GM13976 (cell line): ENCODE measurements around the gene RCAN2.

Source experiments
- DNase-seq: peaks from one replicate; pipeline ENCODE4 v3.0.0; 2012; ENCODE audit warnings: low spot score
- in situ Hi-C: fragments of 300-500 bp; cut with MboI; formaldehyde crosslinking; loops from one replicate; pipeline ENCODE4 v1.12.0; 2022; ENCODE audit warnings: low sequenced_read_pairs, mixed read lengths, inconsistent platforms; ENCODE audit not compliant: unreplicated experiment
- TF ChIP-seq, protein P1 (sequence below): IDR thresholded peaks from 2 replicates; pipeline ENCODE4 v1.5.1; 2012; ENCODE audit warnings: borderline replicate concordance, mild to moderate bottlenecking; ENCODE audit not compliant: insufficient read depth; ENCODE audit errors: extremely low read depth, missing control alignments, control extremely low read depth

RCAN2 gene

DNA sequence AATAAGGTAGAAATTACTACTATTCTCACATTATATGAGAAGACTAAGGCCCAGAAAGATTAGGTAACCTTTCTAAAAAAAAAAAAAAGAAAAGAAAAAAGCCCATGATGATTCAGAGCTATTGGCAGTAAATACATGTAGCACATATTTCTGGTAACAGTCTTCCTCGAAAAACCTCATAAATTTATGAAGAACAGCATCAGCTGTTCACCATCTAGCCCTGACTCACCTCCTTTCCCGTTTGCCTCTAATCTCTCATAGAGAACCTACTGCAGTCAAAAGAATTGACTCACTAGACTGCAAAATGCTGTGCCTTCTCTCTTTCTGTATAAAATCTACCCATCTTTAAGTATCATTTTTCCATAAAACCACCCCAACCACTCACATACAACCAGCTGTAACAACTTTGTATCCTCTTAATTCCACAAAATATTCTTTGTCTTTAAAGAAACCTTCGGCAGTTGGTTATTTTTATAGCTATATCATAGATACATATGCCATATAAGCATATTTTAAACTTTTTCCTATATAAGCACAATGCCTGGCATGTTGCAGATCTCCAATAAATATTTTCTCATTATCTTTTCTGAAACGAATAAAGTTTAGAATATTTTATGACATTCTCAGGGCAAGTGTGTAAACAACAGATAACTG lies 167.8 kb downstream of the RCAN2 start:
- no peak for DNase-seq
- TF ChIP-seq, protein P1, sequence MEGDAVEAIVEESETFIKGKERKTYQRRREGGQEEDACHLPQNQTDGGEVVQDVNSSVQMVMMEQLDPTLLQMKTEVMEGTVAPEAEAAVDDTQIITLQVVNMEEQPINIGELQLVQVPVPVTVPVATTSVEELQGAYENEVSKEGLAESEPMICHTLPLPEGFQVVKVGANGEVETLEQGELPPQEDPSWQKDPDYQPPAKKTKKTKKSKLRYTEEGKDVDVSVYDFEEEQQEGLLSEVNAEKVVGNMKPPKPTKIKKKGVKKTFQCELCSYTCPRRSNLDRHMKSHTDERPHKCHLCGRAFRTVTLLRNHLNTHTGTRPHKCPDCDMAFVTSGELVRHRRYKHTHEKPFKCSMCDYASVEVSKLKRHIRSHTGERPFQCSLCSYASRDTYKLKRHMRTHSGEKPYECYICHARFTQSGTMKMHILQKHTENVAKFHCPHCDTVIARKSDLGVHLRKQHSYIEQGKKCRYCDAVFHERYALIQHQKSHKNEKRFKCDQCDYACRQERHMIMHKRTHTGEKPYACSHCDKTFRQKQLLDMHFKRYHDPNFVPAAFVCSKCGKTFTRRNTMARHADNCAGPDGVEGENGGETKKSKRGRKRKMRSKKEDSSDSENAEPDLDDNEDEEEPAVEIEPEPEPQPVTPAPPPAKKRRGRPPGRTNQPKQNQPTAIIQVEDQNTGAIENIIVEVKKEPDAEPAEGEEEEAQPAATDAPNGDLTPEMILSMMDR, result no peak
- in situ Hi-C loops, result no loop called here

DNA sequence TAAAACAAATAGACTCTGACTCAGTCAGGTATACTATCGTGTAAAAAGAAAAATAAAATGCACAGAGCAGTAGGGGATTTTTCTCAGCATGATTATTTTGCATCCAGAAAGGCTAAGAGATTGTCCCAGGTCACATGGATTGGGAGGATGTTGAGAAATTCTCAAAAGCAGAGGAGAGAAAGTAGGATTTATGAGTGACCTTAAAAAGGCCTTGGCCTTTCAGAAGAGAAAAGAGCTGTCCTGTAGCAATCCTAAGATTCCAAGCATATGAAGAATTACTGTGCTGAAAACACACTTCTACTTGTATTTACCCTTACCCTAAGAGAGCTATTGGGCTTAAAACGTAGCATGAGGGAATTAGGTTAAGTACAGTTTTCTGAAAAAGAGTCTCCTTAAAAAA lies 170.7 kb downstream of the RCAN2 start:
- DNase-seq, result no peak
- in situ Hi-C loops, result no loop called here
- TF ChIP-seq, protein P1, result no peak

DNA sequence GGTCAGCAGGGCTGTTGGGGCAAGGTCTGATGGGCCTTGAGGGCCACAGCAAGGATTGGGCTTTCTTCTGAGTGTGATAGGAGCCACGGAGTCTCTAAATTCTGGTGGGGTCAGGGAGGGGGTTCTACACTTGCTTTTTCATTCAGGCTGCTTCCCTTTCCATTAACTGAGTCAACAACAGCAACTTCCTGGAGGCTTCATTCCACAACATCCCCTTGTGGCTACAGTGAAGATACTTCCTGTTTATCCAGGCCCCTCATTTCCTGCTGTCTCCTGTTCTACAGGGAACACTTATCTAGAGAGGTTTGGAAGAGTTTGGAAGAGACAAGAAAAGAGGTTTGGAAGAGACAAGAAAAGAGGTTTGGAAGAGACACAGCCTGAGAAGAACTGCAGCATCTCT lies 175.7 kb downstream of the RCAN2 start:
- in situ Hi-C loops, result no loop called here
- no peak for DNase-seq
- TF ChIP-seq, protein P1, result no peak

DNA sequence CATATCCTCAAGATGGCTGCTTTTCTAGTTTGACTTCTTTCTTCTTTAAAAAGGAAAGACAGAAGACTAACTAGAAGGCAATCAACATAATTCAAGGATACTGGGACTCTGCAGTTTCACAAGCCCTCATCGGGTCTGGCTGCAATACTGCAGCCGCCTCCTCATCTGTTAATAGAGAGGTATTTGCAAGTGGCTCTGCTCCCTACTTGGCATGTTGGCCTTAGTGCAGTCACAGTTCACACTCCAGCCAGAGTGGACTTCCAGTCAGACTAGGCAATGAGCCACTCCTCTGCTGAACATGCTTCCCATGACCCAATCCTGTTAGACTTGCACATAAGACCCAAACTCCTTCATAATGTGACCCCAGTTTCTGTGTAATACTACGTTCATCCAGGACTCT lies 178.6 kb downstream of the RCAN2 start:
- TF ChIP-seq, protein P1, result no peak
- DNase-seq, result no peak
- in situ Hi-C loops, result no loop called here

DNA sequence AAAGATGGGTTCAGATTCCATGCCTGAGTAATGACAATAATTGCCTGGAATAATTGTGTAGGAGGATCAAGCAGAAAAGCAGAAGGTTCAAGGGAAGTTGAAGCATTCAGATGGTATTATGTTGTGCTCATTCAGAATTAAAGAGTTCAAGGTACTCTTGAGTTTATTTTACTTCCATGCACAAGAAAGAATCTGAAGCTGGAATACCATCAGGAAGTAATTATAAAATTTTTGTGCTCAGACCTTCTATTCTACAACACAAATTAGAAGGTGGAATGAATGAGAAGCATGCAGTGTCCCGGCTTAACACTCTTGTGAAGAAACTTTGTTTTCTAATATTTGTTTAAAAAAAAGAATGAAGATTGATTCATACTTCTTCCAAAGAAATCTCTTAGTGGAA lies 181.1 kb downstream of the RCAN2 start:
- TF ChIP-seq, protein P1, result no peak
- in situ Hi-C loops, result no loop called here
- no peak for DNase-seq

DNA sequence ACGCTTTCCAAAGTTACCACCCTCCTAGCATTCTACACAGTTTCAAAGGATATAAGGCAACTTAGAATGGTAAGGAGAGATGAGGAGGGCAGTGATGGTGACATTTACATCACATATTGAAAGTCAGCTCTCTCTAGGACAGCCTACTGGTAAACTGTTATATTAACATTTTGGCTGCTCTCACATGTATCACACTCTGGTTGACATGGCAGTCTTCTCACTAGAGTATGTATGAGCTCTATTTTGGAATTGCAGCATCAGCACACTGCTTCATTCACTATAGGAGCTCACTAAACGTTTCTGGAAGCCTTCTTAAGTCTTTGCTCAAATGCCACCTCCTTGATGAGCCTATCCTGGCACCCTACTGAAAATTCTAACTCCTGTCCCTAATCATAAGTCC lies 184.8 kb downstream of the RCAN2 start:
- in situ Hi-C loops, result no loop called here
- TF ChIP-seq, protein P1, result no peak
- DNase-seq, result no peak
